HEK293 (cell line): ENCODE results near the gene ZSCAN18.

Source experiments
- CTCF ChIA-PET: fragments of 350-600 bp; formaldehyde crosslinking; extraction: SDS; loops from one replicate; lab custom pipeline; 2021; ENCODE audit warnings: antibody characterized with exemption; lab: Yijun Ruan, JAX
- POLR2A ChIA-PET: fragments of 300-600 bp; formaldehyde crosslinking; extraction: SDS; loops from one replicate; lab custom pipeline; 2020; ENCODE audit warnings: antibody characterized with exemption, inconsistent platforms; lab: Yijun Ruan, JAX
- H3K27ac ChIP-seq: fragments of 200-500 bp; sonication (Bioruptor generic); 2 replicates; pipeline ENCODE4 v1.5.1; 2014; ENCODE audit warnings: low read depth, low read length, control low read depth, inconsistent platforms; ENCODE audit errors: extremely low read depth
- H3K36me3 ChIP-seq, 2 experiments: fragments of 200-500 bp in 1 of 2; sonication (Bioruptor generic) in 1 of 2; 1 replicate in 1 of 2; 2 replicates in 1 of 2; pipeline ENCODE4 v1.5.1; 2014 to 2017; ENCODE audit warnings: inconsistent platforms in 2 of 2, low read length in 2 of 2; ENCODE audit not compliant: control insufficient read depth in 2 of 2, insufficient read depth in 1 of 2
- H3K4me1 ChIP-seq: fragments of 200-500 bp; sonication (Bioruptor generic); 2 replicates; pipeline ENCODE4 v1.5.1; 2014; ENCODE audit warnings: mild to moderate bottlenecking, low read length, inconsistent platforms; ENCODE audit not compliant: control insufficient read depth, insufficient read depth
- H3K4me3 ChIP-seq: 2 replicates; pipeline ENCODE4 v1.5.1; 2011; ENCODE audit warnings: low read depth, mild to moderate bottlenecking, control low read depth, low read length, moderate library complexity
- H3K9me3 ChIP-seq: fragments of 200-500 bp; sonication (Bioruptor generic); 2 replicates; pipeline ENCODE4 v1.5.1; 2014; ENCODE audit warnings: low read depth, low read length, inconsistent platforms; ENCODE audit not compliant: control insufficient read depth, insufficient read depth
- EGR2 ChIP-seq: fragments of 450-650 bp; formaldehyde crosslinking; IDR thresholded peaks from 2 replicates; pipeline ENCODE4 v1.5.1; 2016; ENCODE audit warnings: low read depth, missing biosample characterization, missing genetic modification characterization
- ELK4 ChIP-seq: IDR thresholded peaks from 2 replicates; pipeline ENCODE4 v1.6.1; 2011; ENCODE audit warnings: mild to moderate bottlenecking, low read depth, low read length, borderline replicate concordance
- GLI2 ChIP-seq: fragments of 450-650 bp; formaldehyde crosslinking; IDR thresholded peaks from 2 replicates; pipeline ENCODE4; 2017; ENCODE audit warnings: missing biosample characterization, missing genetic modification characterization, low read depth, borderline replicate concordance
- KLF7 ChIP-seq: fragments of 450-650 bp; formaldehyde crosslinking; IDR thresholded peaks from 2 replicates; pipeline ENCODE4 v1.5.1; 2016; ENCODE audit warnings: missing biosample characterization, missing genetic modification characterization, borderline replicate concordance
- OSR2 ChIP-seq: fragments of 450-650 bp; formaldehyde crosslinking; IDR thresholded peaks from 2 replicates; pipeline ENCODE4 v1.5.1; 2016; ENCODE audit warnings: missing biosample characterization, missing genetic modification characterization
- PRDM1 ChIP-seq: fragments of 450-650 bp; formaldehyde crosslinking; IDR thresholded peaks from 2 replicates; pipeline ENCODE4; 2016; ENCODE audit warnings: missing biosample characterization, missing genetic modification characterization
- PRDM4 ChIP-seq: fragments of 450-650 bp; formaldehyde crosslinking; IDR thresholded peaks from 2 replicates; pipeline ENCODE4 v1.5.1; 2017; ENCODE audit warnings: missing biosample characterization, missing genetic modification characterization
- SP7 ChIP-seq: fragments of 450-650 bp; formaldehyde crosslinking; IDR thresholded peaks from 2 replicates; pipeline ENCODE4 v1.5.1; 2016; ENCODE audit warnings: missing biosample characterization, missing genetic modification characterization
- YY2 ChIP-seq: fragments of 450-650 bp; formaldehyde crosslinking; IDR thresholded peaks from 2 replicates; pipeline ENCODE4 v1.5.1; 2016; ENCODE audit warnings: missing biosample characterization, missing genetic modification characterization
- ZBTB1 ChIP-seq: fragments of 450-650 bp; formaldehyde crosslinking; IDR thresholded peaks from 2 replicates; pipeline ENCODE4 v1.5.1; 2016; ENCODE audit warnings: missing biosample characterization, missing genetic modification characterization
- ZBTB8A ChIP-seq: fragments of 450-650 bp; formaldehyde crosslinking; IDR thresholded peaks from 2 replicates; pipeline ENCODE4 v1.5.1; 2016; ENCODE audit warnings: missing biosample characterization, missing genetic modification characterization
- ZNF155 ChIP-seq: fragments of 450-650 bp; formaldehyde crosslinking; IDR thresholded peaks from 2 replicates; pipeline ENCODE4 v1.5.1; 2016; ENCODE audit warnings: missing biosample characterization, missing genetic modification characterization
- ZNF2 ChIP-seq: fragments of 450-650 bp; formaldehyde crosslinking; IDR thresholded peaks from 2 replicates; pipeline ENCODE4 v1.5.1; 2016; ENCODE audit warnings: missing biosample characterization, missing genetic modification characterization
- ZNF23 ChIP-seq: fragments of 450-650 bp; formaldehyde crosslinking; IDR thresholded peaks from 2 replicates; pipeline ENCODE4 v1.5.1; 2016; ENCODE audit warnings: missing biosample characterization, missing genetic modification characterization, borderline replicate concordance
- ZNF292 ChIP-seq: fragments of 450-650 bp; formaldehyde crosslinking; IDR thresholded peaks from 2 replicates; pipeline ENCODE4 v1.5.1; 2016; ENCODE audit warnings: low read depth, missing biosample characterization, missing genetic modification characterization, borderline replicate concordance
- ZNF621 ChIP-seq: fragments of 450-650 bp; formaldehyde crosslinking; IDR thresholded peaks from 2 replicates; pipeline ENCODE4 v1.5.1; 2017; ENCODE audit warnings: missing biosample characterization, missing genetic modification characterization
- ZNF623 ChIP-seq: fragments of 450-650 bp; formaldehyde crosslinking; IDR thresholded peaks from 2 replicates; pipeline ENCODE4 v1.5.1; 2016; ENCODE audit warnings: missing biosample characterization, missing genetic modification characterization
- ZNF664 ChIP-seq: fragments of 450-650 bp; formaldehyde crosslinking; IDR thresholded peaks from 2 replicates; pipeline ENCODE4 v1.5.1; 2016; ENCODE audit warnings: missing biosample characterization, missing genetic modification characterization
- ZNF768 ChIP-seq: fragments of 450-650 bp; formaldehyde crosslinking; IDR thresholded peaks from 2 replicates; pipeline ENCODE4 v1.5.1; 2018; ENCODE audit warnings: missing biosample characterization, mild to moderate bottlenecking, missing genetic modification characterization

Gene ZSCAN18

GRCh38 chr19:58044391-58044790 is 53.6 kb downstream of the ZSCAN18 start:
- ChIA-PET POLR2A (no interaction called here), CTCF (no interaction called here)
- no peaks in the 10 kb centered on the region for H3K9me3 ChIP-seq
- H3K36me3 ChIP-seq = no peaks in the 10 kb centered on the region
- no peak overlapping the region for H3K4me3 ChIP-seq
- TF ChIP-seq ZBTB8A (tag by site-specific recombination) (no peak), SP7 (tag by site-specific recombination) (no peak), ZNF2 (tag by site-specific recombination) (no peak), GLI2 (tag by site-specific recombination) (no peak), ZNF155 (no peak), ZNF768 (tag by site-specific recombination) (no peak)
- no peak overlapping the region for H3K27ac ChIP-seq
- H3K4me1 ChIP-seq = no peaks in the 10 kb centered on the region

- ChIA-PET CTCF (interaction anchor here (0.7 to 1.1 kb wide), 2 partner anchors 23 to 36 kb away, joined by 3 read pairs; no protein-coding TSS in a partner anchor), POLR2A (no interaction called here)
- H3K4me1 ChIP-seq = no peaks in the 10 kb centered on the region
- no peak for TF ChIP-seq PRDM4 (tag by site-specific recombination)
- TF ChIP-seq SP7 (tag by site-specific recombination) = no peak
- TF ChIP-seq ZNF292 = no peak
- no peak for TF ChIP-seq ZNF623 (tag by site-specific recombination)
- TF ChIP-seq YY2 (tag by site-specific recombination) = no peak
- no peak for TF ChIP-seq EGR2 (tag by site-specific recombination)
- no peak for TF ChIP-seq PRDM1 (tag by site-specific recombination)
- TF ChIP-seq ZBTB1 = no peak
- TF ChIP-seq ZNF23 (tag by site-specific recombination) = no peak
- TF ChIP-seq ELK4 = no peak
- no peak for TF ChIP-seq ZNF155
- no peak for TF ChIP-seq ZNF621 (tag by site-specific recombination)
- TF ChIP-seq KLF7 = no peak
- TF ChIP-seq OSR2 = no peak
- TF ChIP-seq ZNF664 (tag by site-specific recombination) = no peak
- TF ChIP-seq, all 188 proteins: peak for 0
- H3K36me3 ChIP-seq = no peaks in the 10 kb centered on the region
- H3K27ac ChIP-seq = no peak overlapping the region
- H3K9me3 ChIP-seq = no peaks in the 10 kb centered on the region
- no peak overlapping the region for H3K4me3 ChIP-seq
These were observed 55.3 kb downstream of the ZSCAN18 start for GRCh38 chr19:58042495-58043340.
